Measurements from ENCODE around the gene BLNK. TPM values are rescaled to one million over a fixed set of nuclear protein-coding genes. Genes with fewer than 3 reads are reported as not detected.

The BLNK gene
- total RNA-seq, 1 experiment from 2014 or later = 1.0 TPM

DNA sequence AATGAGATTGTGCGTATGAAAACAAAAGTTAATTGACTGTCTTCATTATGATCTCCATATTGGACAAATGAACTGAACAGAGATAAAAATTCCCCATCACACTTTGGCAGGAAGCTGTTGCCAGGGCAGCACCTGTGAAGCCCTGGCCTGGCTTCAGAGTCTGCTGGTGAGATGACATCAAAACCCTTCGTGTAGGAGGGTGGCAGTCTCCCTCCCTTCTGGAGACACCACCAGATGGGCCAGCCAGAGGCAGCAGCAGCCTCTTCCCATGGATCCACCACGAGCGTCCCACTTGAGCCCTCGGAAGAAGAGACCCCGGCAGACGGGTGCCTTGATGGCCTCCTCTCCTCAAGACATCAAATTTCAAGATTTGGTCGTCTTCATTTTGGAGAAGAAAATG lies 32.9 kb upstream of the BLNK start, which contains the start of gene DNTT:
DNTT (plus strand) TSS at position 205 of the 400 bp plus-strand sequence; CDS start at position 269, 64 bp downstream.
- H3K4me3 ChIP-seq = no peak within 1 kb of the TSS
- no peaks in the 10 kb centered on the region for H3K4me1 ChIP-seq (replicated peaks; ENCODE audit: insufficient read depth)
- no peak for DNase-seq
- peaks cover 4% of the 10 kb centered on the region; the same call in 1 of the 2 replicates for H3K27me3 ChIP-seq (ENCODE audit: insufficient read depth, low read depth)
- H4K20me1 ChIP-seq (ENCODE audit: insufficient read depth) = no peaks in the 10 kb centered on the region
- no peaks in the 10 kb centered on the region for H3F3A ChIP-seq (ENCODE audit: insufficient read depth, low read depth)
- H2AFZ ChIP-seq = no peak within 1 kb of the TSS
- ChIA-PET CTCF (no interaction called here), POLR2A (ENCODE audit: unreplicated experiment) (no interaction called here)
- BruUV-seq (replicated peaks) = no TSS peak
- H3K27ac ChIP-seq = no peak within 1 kb of the TSS
- no peaks in the 10 kb centered on the region for H3K79me2 ChIP-seq (ENCODE audit: low read depth)
- intact Hi-C loops (cut with micrococcal nuclease; ENCODE audit: unreplicated experiment) = no loop called here
- H3K9me2 ChIP-seq (ENCODE audit: insufficient read depth) = no peaks in the 10 kb centered on the region
- H3K4me2 ChIP-seq = no peak within 1 kb of the TSS
- no peak for TF ChIP-seq EZH2 (IDR thresholded peaks at IDR 0.05; ENCODE audit: low read depth)
- TF ChIP-seq, protein P1, sequence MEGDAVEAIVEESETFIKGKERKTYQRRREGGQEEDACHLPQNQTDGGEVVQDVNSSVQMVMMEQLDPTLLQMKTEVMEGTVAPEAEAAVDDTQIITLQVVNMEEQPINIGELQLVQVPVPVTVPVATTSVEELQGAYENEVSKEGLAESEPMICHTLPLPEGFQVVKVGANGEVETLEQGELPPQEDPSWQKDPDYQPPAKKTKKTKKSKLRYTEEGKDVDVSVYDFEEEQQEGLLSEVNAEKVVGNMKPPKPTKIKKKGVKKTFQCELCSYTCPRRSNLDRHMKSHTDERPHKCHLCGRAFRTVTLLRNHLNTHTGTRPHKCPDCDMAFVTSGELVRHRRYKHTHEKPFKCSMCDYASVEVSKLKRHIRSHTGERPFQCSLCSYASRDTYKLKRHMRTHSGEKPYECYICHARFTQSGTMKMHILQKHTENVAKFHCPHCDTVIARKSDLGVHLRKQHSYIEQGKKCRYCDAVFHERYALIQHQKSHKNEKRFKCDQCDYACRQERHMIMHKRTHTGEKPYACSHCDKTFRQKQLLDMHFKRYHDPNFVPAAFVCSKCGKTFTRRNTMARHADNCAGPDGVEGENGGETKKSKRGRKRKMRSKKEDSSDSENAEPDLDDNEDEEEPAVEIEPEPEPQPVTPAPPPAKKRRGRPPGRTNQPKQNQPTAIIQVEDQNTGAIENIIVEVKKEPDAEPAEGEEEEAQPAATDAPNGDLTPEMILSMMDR (conservative IDR thresholded peaks at IDR 0.05) = no peak
- no peaks in the 10 kb centered on the region for H3K9me3 ChIP-seq (ENCODE audit: insufficient read depth, low read depth)
- H3K36me3 ChIP-seq (ENCODE audit: low read depth) = no peaks in the 10 kb centered on the region

GRCh38 chr10:96301616-96302015 lies 30.2 kb upstream of the BLNK start:
- Histone ChIP-seq H3K27me3 (ENCODE audit: insufficient read depth, low read depth) (peaks cover 4% of the 10 kb centered on the region; the same call in 1 of the 2 replicates), H3K9me3 (ENCODE audit: insufficient read depth, low read depth) (no peaks in the 10 kb centered on the region), H3F3A (ENCODE audit: insufficient read depth, low read depth) (no peaks in the 10 kb centered on the region), H3K27ac (no peak overlapping the region), H3K79me2 (ENCODE audit: low read depth) (no peaks in the 10 kb centered on the region), H3K36me3 (ENCODE audit: low read depth) (no peaks in the 10 kb centered on the region), H3K9me2 (ENCODE audit: insufficient read depth) (no peaks in the 10 kb centered on the region), H3K4me3 (no peak overlapping the region), H2AFZ (no peak overlapping the region), H3K4me2 (no peak overlapping the region), H4K20me1 (ENCODE audit: insufficient read depth) (no peaks in the 10 kb centered on the region), H3K4me1 (replicated peaks; ENCODE audit: insufficient read depth) (no peaks in the 10 kb centered on the region)
- CTCF ChIA-PET = no interaction called here
- POLR2A ChIA-PET (ENCODE audit: unreplicated experiment) = no interaction called here
- no TSS peak for BruUV-seq (replicated peaks)
- TF ChIP-seq EZH2 (IDR thresholded peaks at IDR 0.05; ENCODE audit: low read depth) = no peak
- TF ChIP-seq, protein P1 (conservative IDR thresholded peaks at IDR 0.05) = no peak
- intact Hi-C loops (cut with micrococcal nuclease; ENCODE audit: unreplicated experiment) = no loop called here
- DNase-seq = no peak

DNA sequence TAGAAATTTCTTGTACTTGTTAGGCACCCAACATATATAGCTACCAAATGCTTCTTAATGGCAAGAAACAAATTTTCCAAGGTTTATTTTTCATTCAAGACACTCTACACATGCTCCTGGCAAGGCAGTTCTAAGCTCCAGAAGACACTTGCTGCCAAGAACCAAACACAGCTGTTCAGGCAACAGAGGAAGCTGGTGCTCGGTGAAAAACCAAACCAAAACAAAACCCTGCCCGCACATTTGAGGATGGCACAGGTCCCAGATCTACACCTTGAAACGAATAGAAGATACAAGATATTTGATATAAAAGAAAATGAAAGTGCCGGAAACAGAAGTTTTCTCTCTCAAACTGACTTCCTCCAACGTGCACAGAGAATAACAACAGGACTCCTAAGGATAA lies 28.0 kb upstream of the BLNK start:
- H3K27me3 ChIP-seq (ENCODE audit: insufficient read depth, low read depth) = peaks cover 4% of the 10 kb centered on the region; the same call in 1 of the 2 replicates
- no peak overlapping the region for H3K4me3 ChIP-seq
- CTCF ChIA-PET = no interaction called here
- H3K27ac ChIP-seq = no peak overlapping the region
- no peaks in the 10 kb centered on the region for H3K4me1 ChIP-seq (replicated peaks; ENCODE audit: insufficient read depth)
- no peak overlapping the region for H3K4me2 ChIP-seq
- no peaks in the 10 kb centered on the region for H3K79me2 ChIP-seq (ENCODE audit: low read depth)
- TF ChIP-seq, protein P1 (conservative IDR thresholded peaks at IDR 0.05) = no peak
- no peaks in the 10 kb centered on the region for H3K9me2 ChIP-seq (ENCODE audit: insufficient read depth)
- no peaks in the 10 kb centered on the region for H4K20me1 ChIP-seq (ENCODE audit: insufficient read depth)
- H3K9me3 ChIP-seq (ENCODE audit: insufficient read depth, low read depth) = no peaks in the 10 kb centered on the region
- intact Hi-C loops (cut with micrococcal nuclease; ENCODE audit: unreplicated experiment) = no loop called here
- H3F3A ChIP-seq (ENCODE audit: insufficient read depth, low read depth) = no peaks in the 10 kb centered on the region
- no peaks in the 10 kb centered on the region for H3K36me3 ChIP-seq (ENCODE audit: low read depth)
- POLR2A ChIA-PET (ENCODE audit: unreplicated experiment) = no interaction called here
- H2AFZ ChIP-seq = no peak overlapping the region
- no peak for DNase-seq
- no TSS peak for BruUV-seq (replicated peaks)
